Measurements from ENCODE around the gene ALOX5AP. TPM values are rescaled to one million over a fixed set of nuclear protein-coding genes. Genes with fewer than 3 reads are reported as not detected.

Gene ALOX5AP
- total RNA-seq, 1 donor from 2014 or later = 40.9 TPM

DNA sequence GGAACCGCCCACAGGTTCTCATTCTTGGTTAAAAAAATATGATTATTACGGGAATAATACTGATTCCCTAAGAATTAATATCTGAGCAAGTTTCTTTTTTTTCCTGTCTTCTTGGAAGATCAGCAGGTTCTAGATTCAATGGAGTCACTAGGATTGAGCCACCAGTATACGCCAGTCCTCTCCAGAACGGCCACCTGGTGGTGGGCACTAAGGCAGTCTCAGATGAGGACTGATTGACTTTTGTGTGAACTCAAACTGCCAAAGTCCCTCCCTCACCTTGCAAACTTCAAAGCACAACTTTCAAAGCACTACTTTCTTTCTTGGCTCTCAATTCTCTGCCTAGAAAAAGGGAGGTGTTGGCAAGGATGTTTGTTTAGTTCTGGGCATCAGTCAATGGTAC lies 33.3 kb upstream of the ALOX5AP start:
- no peak for DNase-seq (ENCODE audit: low spot score)
- intact Hi-C loops (cut with micrococcal nuclease) = no loop called here
- Mint-ChIP-seq H3K27me3 (ENCODE audit: low read depth) (peaks cover 34% of the 10 kb centered on the region), H3K36me3 (ENCODE audit: low read depth) (no peaks in the 10 kb centered on the region), H3K4me3 (ENCODE audit: low read depth) (no peak overlapping the region), H3K4me1 (ENCODE audit: low read depth) (peaks cover 9% of the 10 kb centered on the region), H3K9me3 (no peaks in the 10 kb centered on the region), H3K27ac (no peak overlapping the region)

DNA sequence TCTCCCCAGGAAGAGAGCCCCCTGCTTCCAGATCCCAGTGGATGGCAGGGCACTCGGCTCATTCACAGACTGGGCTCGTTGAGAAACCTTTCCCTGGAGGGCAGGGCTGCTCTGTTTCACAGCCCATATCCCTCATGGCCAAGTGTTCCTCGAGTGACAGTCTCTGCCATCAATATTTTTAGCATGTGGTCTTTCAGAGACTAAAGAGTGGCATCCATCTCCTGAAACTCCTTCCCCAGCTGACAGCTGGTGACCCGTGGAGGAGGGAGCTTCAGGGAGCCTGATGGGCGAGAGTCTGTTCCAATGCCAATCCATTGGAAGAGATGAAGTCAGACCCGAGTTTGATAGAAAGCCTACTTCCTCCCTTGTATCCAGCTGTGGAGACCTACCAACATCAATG lies 30.7 kb upstream of the ALOX5AP start:
- Mint-ChIP-seq H3K9me3 (no peaks in the 10 kb centered on the region), H3K36me3 (ENCODE audit: low read depth) (no peaks in the 10 kb centered on the region), H3K27me3 (ENCODE audit: low read depth) (peaks cover 25% of the 10 kb centered on the region), H3K4me1 (ENCODE audit: low read depth) (peaks cover 4% of the 10 kb centered on the region), H3K27ac (no peak overlapping the region), H3K4me3 (ENCODE audit: low read depth) (no peak overlapping the region)
- no peak for DNase-seq (ENCODE audit: low spot score)
- intact Hi-C loops (cut with micrococcal nuclease) = no loop called here

DNA sequence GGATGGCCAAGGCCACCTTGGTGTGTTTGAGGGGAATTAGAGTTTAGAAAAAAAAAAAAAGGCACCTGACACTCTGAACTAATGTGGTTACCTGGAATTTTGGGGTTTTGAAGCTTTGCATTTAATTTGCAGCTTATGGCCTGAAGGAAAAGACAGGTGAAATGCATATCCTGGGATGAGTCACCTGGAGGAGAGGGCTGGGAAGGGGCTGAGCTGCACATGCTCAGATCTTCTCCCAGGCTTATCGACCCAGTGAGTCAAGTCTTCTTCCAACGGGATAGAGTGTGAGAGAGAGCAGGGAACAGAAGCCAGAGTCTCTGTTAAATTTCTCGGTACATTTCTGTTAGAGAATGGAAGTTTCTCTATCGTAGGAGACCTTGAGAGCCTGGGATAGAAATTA lies 29.7 kb upstream of the ALOX5AP start:
- no peak overlapping the region for H3K4me3 Mint-ChIP-seq (ENCODE audit: low read depth)
- DNase-seq (ENCODE audit: low spot score) = no peak
- H3K36me3 Mint-ChIP-seq (ENCODE audit: low read depth) = no peaks in the 10 kb centered on the region
- H3K27me3 Mint-ChIP-seq (ENCODE audit: low read depth) = peaks cover 21% of the 10 kb centered on the region
- intact Hi-C loops (cut with micrococcal nuclease) = no loop called here
- no peaks in the 10 kb centered on the region for H3K9me3 Mint-ChIP-seq
- no peak overlapping the region for H3K27ac Mint-ChIP-seq
- no peaks in the 10 kb centered on the region for H3K4me1 Mint-ChIP-seq (ENCODE audit: low read depth)

DNA sequence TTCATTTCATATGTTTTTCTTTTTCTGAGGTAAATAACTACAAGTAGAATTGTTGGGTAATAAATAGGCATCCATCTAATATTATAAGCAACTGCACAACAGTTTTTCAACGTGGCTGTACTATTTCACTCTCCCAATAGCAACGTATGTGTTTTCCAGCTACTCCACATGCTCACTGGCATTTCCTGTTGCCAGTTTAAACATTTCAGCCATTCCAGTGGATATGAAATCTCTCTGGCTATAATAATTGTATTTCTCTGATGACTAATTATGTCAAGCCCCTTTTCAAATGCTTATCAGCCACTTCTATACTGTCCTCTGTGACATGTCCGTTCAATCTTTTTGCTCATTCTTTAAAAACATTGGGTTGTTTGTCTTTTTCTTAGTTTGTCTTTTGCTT lies 26.8 kb upstream of the ALOX5AP start:
- intact Hi-C loops (cut with micrococcal nuclease) = no loop called here
- H3K4me1 Mint-ChIP-seq (ENCODE audit: low read depth) = peaks cover 18% of the 10 kb centered on the region
- H3K36me3 Mint-ChIP-seq (ENCODE audit: low read depth) = no peaks in the 10 kb centered on the region
- H3K27ac Mint-ChIP-seq = no peak overlapping the region
- no peak for DNase-seq (ENCODE audit: low spot score)
- no peaks in the 10 kb centered on the region for H3K9me3 Mint-ChIP-seq
- H3K27me3 Mint-ChIP-seq (ENCODE audit: low read depth) = peaks cover 12% of the 10 kb centered on the region
- H3K4me3 Mint-ChIP-seq (ENCODE audit: low read depth) = no peak overlapping the region

DNA sequence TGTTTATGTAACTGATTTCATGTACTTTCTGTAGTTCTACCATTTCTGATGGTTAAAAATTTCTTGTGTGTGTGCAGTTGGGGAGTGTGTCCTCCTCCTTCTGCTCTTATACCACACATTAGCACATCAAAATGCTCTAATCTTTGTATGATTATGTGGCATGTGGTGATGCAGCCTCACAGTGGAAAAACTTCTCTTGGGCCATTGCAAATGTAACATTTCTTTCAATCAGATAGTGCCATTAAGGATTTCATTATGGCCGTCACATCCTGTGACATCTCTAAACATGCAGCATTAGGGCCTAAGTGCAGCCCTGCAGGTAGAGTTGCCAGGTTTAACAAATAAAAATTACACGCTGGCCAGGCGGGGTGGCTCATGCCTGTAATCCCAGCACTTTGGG lies 24.9 kb upstream of the ALOX5AP start:
- DNase-seq (ENCODE audit: low spot score) = no peak
- no peak overlapping the region for H3K4me3 Mint-ChIP-seq (ENCODE audit: low read depth)
- H3K27ac Mint-ChIP-seq = no peak overlapping the region
- no peaks in the 10 kb centered on the region for H3K9me3 Mint-ChIP-seq
- H3K36me3 Mint-ChIP-seq (ENCODE audit: low read depth) = no peaks in the 10 kb centered on the region
- intact Hi-C loops (cut with micrococcal nuclease) = loop anchor here (2.0 kb wide), 1 partner anchor 14 kb away; no protein-coding TSS in a partner anchor
- H3K4me1 Mint-ChIP-seq (ENCODE audit: low read depth) = peaks cover 22% of the 10 kb centered on the region
- peaks cover 6% of the 10 kb centered on the region for H3K27me3 Mint-ChIP-seq (ENCODE audit: low read depth)

DNA sequence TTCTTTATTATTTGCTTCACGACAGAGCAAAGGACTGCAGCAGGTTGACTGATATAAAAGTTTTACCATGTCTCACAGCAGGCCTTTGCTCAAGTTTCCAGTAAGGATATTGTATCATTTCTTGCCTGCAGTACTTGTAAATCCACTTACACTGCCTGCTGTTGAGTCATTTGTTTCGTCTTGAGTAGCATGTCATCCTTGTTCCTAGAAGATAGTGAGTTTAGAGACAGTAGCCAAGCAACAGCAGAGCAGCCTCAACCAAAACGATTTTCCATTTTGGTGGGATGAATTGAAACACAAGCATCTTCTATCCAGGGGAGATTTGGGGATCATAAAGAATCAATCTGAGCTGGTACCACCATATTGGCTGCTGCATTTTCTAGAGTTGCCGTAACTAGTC lies 24.0 kb upstream of the ALOX5AP start:
- H3K9me3 Mint-ChIP-seq = no peaks in the 10 kb centered on the region
- no peaks in the 10 kb centered on the region for H3K36me3 Mint-ChIP-seq (ENCODE audit: low read depth)
- intact Hi-C loops (cut with micrococcal nuclease) = loop anchor here (1.0 to 2.0 kb wide), 2 partner anchors 13 to 29 kb away; no protein-coding TSS in a partner anchor
- H3K27ac Mint-ChIP-seq = no peak overlapping the region
- no peak for DNase-seq (ENCODE audit: low spot score)
- no peak overlapping the region for H3K4me3 Mint-ChIP-seq (ENCODE audit: low read depth)
- H3K27me3 Mint-ChIP-seq (ENCODE audit: low read depth) = peaks cover 5% of the 10 kb centered on the region
- H3K4me1 Mint-ChIP-seq (ENCODE audit: low read depth) = peaks cover 22% of the 10 kb centered on the region

DNA sequence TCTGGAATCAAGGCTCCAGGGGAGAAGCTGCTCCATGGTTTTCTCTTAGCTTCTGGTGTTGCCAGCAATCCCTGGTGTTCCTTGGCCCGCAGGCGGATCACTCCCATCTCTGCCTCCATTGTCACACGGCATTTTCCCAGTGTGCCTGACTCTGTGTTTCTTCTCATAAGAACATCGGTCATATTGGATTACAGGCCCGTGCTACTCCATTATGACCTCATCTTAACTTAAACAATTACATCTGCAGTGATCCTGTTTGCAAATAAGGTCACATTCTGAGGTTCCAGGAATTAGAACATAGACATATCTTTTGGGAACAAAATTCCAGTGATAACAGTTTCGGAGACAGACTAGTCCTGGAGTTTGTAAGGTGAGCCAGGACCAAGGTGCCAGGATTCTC lies 23.5 kb upstream of the ALOX5AP start:
- Mint-ChIP-seq H3K4me3 (ENCODE audit: low read depth) (no peak overlapping the region), H3K27me3 (ENCODE audit: low read depth) (peaks cover 4% of the 10 kb centered on the region), H3K4me1 (ENCODE audit: low read depth) (peaks cover 22% of the 10 kb centered on the region), H3K36me3 (ENCODE audit: low read depth) (no peaks in the 10 kb centered on the region), H3K27ac (no peak overlapping the region), H3K9me3 (no peaks in the 10 kb centered on the region)
- no peak for DNase-seq (ENCODE audit: low spot score)
- intact Hi-C loops (cut with micrococcal nuclease) = loop anchor here (1.0 to 2.0 kb wide), 2 partner anchors 13 to 28 kb away; no protein-coding TSS in a partner anchor

DNA sequence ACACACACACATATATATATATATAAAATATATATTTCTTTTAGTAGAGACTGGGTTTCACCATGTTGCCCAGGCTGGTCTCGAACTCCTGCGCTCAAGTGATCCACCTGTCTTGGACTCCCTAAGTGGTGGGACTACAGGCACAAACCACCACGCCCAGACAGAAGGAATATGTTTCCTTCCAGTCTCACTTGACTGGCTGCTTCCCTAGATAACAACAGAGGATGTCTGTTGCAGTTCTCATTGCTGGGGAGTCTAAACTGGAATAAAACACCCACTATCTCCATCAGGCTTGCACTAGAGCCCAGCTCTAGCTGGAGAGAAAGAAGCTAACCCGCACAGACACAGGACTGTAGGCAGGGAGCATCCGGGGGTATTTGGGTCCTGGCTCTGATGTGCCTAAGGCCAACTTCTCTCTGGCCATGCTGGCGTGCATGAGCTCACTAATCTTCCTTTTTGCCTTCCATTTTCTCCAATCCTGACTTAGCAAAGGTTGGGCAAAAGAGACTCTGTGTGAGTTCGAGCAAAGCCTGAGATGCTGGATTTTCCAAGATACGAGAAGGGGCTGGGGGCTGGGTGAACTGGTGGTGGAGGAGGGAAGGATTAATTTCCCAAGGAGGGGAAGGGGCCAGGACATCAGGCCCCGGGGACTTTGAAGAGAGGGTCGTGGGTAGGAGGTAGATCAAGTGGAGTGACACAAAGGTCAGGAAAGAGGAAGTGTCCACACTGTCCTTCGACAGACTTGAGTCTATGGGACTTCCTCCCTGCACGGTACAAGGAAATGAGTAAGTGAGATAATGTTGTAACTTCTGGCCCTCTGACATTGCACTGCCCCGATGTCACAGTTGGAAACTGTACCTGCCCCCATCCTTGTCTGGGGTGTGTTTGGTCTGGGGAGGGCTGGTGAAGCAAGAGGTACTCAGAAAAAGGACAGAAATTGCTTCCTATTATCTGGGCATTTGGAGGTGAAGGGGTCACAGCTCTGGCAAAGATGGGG lies 22.5 kb upstream of the ALOX5AP start:
- H3K27ac Mint-ChIP-seq = no peak overlapping the region
- H3K4me3 Mint-ChIP-seq (ENCODE audit: low read depth) = no peak overlapping the region

DNA sequence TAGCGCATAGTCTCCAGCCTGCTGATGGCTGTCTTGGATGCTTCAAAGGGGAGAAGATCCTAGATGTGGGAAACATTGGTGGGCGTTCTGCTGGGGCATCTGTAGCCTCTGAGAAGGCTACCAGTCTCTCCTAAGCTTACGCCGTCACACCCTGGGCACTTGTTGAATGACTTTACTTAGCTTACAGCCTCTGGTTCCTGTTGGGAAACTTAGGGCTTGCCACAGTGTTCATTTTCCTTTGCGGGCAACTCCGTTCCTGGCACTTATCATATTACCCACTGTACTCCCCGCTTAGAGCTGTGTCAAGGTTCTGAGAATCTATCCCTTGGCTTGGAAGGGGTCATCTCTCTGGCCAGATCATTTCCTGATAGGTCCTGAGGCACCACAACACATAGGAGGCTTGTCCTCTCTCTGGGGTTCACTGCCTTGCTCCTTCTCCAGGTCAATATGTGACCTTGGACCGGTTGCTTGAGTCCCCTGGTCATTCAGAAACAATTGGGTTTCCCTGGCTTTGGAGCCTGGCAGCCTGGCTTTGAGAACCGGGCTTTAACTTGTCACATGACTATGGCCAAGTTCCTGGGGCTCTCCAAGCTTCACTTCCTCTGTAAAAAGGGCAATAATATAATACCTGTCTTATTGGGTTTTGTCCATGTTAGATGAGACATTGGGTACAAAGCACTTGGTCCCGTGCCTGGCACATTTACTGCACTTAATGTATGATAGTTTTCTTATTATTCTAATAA lies 20.5 kb upstream of the ALOX5AP start:
- Mint-ChIP-seq H3K27ac (no peak overlapping the region), H3K4me3 (ENCODE audit: low read depth) (no peak overlapping the region), H3K4me1 (ENCODE audit: low read depth) (peaks cover 27% of the 10 kb centered on the region), H3K27me3 (ENCODE audit: low read depth) (no peaks in the 10 kb centered on the region), H3K36me3 (ENCODE audit: low read depth) (no peaks in the 10 kb centered on the region), H3K9me3 (no peaks in the 10 kb centered on the region)
- intact Hi-C loops (cut with micrococcal nuclease) = no loop called here
- no peak for DNase-seq (ENCODE audit: low spot score)

More for the DNA sequence above, 22.5 kb upstream of the ALOX5AP start:
- intact Hi-C loops (cut with micrococcal nuclease) = no loop called here
- no peak for DNase-seq (ENCODE audit: low spot score)
- H3K4me1 Mint-ChIP-seq (ENCODE audit: low read depth) = peaks cover 22% of the 10 kb centered on the region
- peaks cover 3% of the 10 kb centered on the region for H3K27me3 Mint-ChIP-seq (ENCODE audit: low read depth)
- no peaks in the 10 kb centered on the region for H3K36me3 Mint-ChIP-seq (ENCODE audit: low read depth)
- no peaks in the 10 kb centered on the region for H3K9me3 Mint-ChIP-seq

DNA sequence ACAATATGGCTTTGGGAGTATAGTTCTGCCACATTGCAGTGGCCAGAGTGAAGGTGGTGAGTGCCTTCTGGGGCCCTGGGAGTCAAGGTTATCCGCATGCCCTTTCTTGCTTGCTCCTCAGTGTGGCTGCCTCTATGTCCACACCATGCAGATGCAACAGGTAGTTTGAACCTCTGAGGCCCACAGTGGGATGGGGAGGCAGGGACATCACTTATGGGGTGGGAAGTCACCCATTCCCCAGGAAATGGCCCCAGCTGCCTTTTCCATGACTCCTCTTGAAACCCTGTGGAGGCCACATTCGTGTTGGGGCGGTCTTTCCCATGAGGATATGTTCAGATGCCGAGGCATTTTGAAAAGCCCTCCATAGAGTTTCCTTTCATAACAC lies 20.0 kb upstream of the ALOX5AP start:
- DNase-seq (ENCODE audit: low spot score) = no peak
- Mint-ChIP-seq H3K27ac (no peak overlapping the region), H3K27me3 (ENCODE audit: low read depth) (no peaks in the 10 kb centered on the region), H3K9me3 (no peaks in the 10 kb centered on the region), H3K4me3 (ENCODE audit: low read depth) (no peak overlapping the region), H3K4me1 (ENCODE audit: low read depth) (peaks cover 31% of the 10 kb centered on the region), H3K36me3 (ENCODE audit: low read depth) (no peaks in the 10 kb centered on the region)
- intact Hi-C loops (cut with micrococcal nuclease) = no loop called here

DNA sequence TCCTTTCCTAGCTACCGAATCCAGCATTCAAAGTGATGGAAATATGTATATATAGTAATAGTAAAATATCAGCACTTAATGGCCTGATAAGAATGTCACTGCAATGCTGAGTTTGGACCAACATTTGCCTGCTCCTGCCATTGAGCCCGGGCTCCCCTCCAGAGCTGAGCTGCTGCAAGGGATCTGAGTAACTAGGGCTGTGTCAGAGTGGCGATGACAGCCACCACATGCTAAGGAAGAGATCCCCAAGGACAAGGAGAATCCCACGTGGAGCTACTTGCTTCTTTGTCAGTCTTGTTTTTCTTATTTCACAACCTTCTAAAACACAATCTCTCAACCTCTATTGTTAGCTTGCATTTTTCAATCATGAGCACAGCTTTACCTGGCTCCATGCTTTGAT lies 19.5 kb upstream of the ALOX5AP start:
- H3K27me3 Mint-ChIP-seq (ENCODE audit: low read depth) = no peaks in the 10 kb centered on the region
- no peaks in the 10 kb centered on the region for H3K36me3 Mint-ChIP-seq (ENCODE audit: low read depth)
- intact Hi-C loops (cut with micrococcal nuclease) = no loop called here
- DNase-seq (ENCODE audit: low spot score) = no peak
- H3K9me3 Mint-ChIP-seq = no peaks in the 10 kb centered on the region
- no peak overlapping the region for H3K27ac Mint-ChIP-seq
- H3K4me1 Mint-ChIP-seq (ENCODE audit: low read depth) = peaks cover 35% of the 10 kb centered on the region
- H3K4me3 Mint-ChIP-seq (ENCODE audit: low read depth) = no peak overlapping the region

DNA sequence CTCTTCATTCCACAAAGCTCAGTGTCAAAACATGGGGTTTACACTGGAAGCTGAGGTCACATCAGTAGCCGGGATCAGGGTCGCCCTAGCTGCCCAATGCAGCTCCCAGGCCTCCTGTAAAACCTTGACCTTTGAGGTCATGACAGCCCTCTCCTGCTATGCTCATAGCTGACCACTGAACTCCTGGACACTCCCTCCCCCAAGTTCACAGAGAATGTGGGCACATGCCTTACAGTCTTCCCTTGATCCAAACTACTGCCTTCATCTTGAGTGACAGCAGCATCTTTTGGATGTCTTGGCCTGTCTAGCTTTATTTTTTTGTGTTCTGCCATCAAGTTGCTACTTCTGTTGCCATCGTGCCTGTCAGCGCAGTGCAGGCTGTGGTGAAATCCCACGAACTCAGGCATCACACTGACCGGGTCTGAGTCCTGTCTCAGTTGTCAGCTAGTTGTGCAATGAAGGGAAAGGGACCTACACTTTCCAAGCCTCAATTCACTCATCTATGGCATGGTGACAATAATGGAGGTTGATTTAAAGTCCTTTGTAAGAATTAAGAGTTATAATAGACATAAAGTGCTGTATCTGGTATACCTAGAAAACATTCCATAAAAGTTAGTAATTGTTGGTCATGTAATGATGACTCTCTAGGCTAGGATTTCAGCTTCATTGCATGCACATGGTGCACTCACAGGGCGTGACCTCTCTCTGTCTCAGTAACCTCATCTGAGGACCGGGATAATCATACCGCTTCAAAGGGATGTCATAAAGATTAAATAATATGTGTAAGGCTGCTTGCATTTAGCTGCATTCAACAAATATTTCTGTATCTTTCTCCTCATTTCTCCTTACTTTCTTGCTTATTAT lies 16.4 kb upstream of the ALOX5AP start:
- Mint-ChIP-seq H3K36me3 (ENCODE audit: low read depth) (no peaks in the 10 kb centered on the region), H3K4me1 (ENCODE audit: low read depth) (peaks cover 24% of the 10 kb centered on the region), H3K9me3 (no peaks in the 10 kb centered on the region), H3K27ac (no peak overlapping the region), H3K4me3 (ENCODE audit: low read depth) (no peak overlapping the region), H3K27me3 (ENCODE audit: low read depth) (peaks cover 7% of the 10 kb centered on the region)
- intact Hi-C loops (cut with micrococcal nuclease) = no loop called here
- DNase-seq (ENCODE audit: low spot score) = no peak

Data from activated T-helper 2 cell treated with anti-CD3 and anti-CD28 coated beads, Interferon-gamma antibody, Interleukin-2, Interleukin-4, amounts not matched to agents 10 μg/mL and 5 μg/mL and 100 μg/mL, durations not matched to agents 14 hours and 24 hours and 36 hours (primary cell).